DMS 273 (cell line): ENCODE data around the gene SV2B.

ENCODE experiments used
- DNase-seq: peaks from one replicate; lab custom pipeline; 2025; ENCODE audit not compliant: unreplicated experiment; lab: John Stamatoyannopoulos, UW

The SV2B gene

GRCh38 chr15:91225741-91226140, 125.7 kb downstream of the SV2B start:
- no peak for DNase-seq

GRCh38 chr15:91227117-91227516, 127.1 kb downstream of the SV2B start:
- no peak for DNase-seq

- no peak for DNase-seq
These were observed 127.7 kb downstream of the SV2B start for GRCh38 chr15:91227766-91228165.

- DNase-seq: peak; percentile 6
These were observed 128.3 kb downstream of the SV2B start for GRCh38 chr15:91228383-91228782.

GRCh38 chr15:91228890-91229289, 128.8 kb downstream of the SV2B start:
- DNase-seq: no peak

GRCh38 chr15:91231703-91232102, 131.6 kb downstream of the SV2B start:
- DNase-seq: no peak

GRCh38 chr15:91234759-91235158, 134.7 kb downstream of the SV2B start:
- no peak for DNase-seq

GRCh38 chr15:91235376-91235775, 135.3 kb downstream of the SV2B start:
- no peak for DNase-seq

- no peak for DNase-seq
These were observed 137.4 kb downstream of the SV2B start for GRCh38 chr15:91237445-91237844.

GRCh38 chr15:91238644-91239425, 138.8 kb downstream of the SV2B start:
- DNase-seq: no peak

- DNase-seq: no peak
These were observed 143.8 kb downstream of the SV2B start for GRCh38 chr15:91243826-91244225.

- no peak for DNase-seq
These were observed 144.9 kb downstream of the SV2B start for GRCh38 chr15:91244919-91245318.

GRCh38 chr15:91246998-91247397, 146.9 kb downstream of the SV2B start:
- no peak for DNase-seq

GRCh38 chr15:91249591-91249990, 149.5 kb downstream of the SV2B start:
- no peak for DNase-seq

GRCh38 chr15:91252322-91252721, 152.3 kb downstream of the SV2B start:
- no peak for DNase-seq

GRCh38 chr15:91252756-91253155, 152.7 kb downstream of the SV2B start:
- DNase-seq: no peak

- DNase-seq: no peak
These were observed 153.5 kb downstream of the SV2B start for GRCh38 chr15:91253605-91254004.

GRCh38 chr15:91254766-91255165, 154.7 kb downstream of the SV2B start:
- DNase-seq: no peak

GRCh38 chr15:91255670-91256192, 155.7 kb downstream of the SV2B start:
- no peak for DNase-seq

GRCh38 chr15:91257746-91258414, 157.8 kb downstream of the SV2B start:
- DNase-seq: no peak

- no peak for DNase-seq
These were observed 158.3 kb downstream of the SV2B start for GRCh38 chr15:91258415-91258759.

- no peak for DNase-seq
These were observed 159.0 kb downstream of the SV2B start for GRCh38 chr15:91259077-91259476.
